Inflammatory macrophage (primary cell): ENCODE data around the gene ZNF184.

Source experiments
- DNase-seq, 2 donors: peaks; one replicate each; pipeline ENCODE4 v3.0.0-alpha.2; 2020 to 2022
- total RNA-seq, 18 experiments: gene quantifications; one replicate each; lab custom pipeline; 2026; ENCODE audit warnings: mixed read lengths in 6 of 18, inconsistent platforms in 2 of 18; lab: John Stamatoyannopoulos, UW

ZNF184 gene
- total RNA-seq = 2.1 to 16.6 (median 10.9) reads per million in 18 experiments

DNA sequence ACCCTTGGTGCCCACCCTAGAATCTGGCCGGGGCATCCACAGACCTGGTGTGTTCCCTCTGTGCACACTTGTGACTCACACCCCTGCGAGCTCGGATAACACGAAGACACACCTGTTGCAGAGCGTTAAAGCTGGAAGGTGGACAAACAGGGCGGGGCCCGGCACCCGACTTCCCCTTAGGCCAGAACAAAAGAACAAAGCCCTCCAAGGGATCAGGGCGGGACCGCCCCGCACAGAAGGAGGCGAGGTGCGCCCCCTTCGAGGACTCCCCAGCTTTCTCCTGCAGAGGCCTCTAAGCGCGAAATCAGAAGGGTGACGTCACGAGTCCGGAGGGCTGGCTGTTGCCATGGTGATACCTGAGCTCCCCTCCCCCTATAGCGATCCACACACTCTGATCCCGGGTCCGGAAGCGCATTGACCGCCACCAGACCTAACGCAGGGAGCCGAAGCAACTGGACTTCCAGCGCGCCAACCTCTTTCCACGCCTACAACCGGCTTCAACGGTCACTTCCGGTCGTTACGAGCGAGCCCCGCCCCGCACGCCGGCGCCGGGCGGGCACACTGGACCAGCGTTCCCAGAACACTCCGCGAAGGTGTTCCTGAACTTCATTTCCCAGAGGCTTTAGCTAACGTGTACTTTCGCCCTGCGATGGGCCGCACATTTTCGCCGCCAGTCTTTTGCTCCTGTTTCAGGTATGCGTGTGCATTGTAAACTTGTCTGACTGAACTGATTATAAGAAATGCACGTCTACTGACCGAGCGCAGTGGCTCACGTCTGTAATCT, at the start of gene ZNF184:
Gene ZNF184 (minus strand): TSS at position 489 of the 784 bp plus-strand sequence. CDS start 811 bp downstream, outside the sequence.
- peak; percentile 97 to 98 for DNase-seq

DNA sequence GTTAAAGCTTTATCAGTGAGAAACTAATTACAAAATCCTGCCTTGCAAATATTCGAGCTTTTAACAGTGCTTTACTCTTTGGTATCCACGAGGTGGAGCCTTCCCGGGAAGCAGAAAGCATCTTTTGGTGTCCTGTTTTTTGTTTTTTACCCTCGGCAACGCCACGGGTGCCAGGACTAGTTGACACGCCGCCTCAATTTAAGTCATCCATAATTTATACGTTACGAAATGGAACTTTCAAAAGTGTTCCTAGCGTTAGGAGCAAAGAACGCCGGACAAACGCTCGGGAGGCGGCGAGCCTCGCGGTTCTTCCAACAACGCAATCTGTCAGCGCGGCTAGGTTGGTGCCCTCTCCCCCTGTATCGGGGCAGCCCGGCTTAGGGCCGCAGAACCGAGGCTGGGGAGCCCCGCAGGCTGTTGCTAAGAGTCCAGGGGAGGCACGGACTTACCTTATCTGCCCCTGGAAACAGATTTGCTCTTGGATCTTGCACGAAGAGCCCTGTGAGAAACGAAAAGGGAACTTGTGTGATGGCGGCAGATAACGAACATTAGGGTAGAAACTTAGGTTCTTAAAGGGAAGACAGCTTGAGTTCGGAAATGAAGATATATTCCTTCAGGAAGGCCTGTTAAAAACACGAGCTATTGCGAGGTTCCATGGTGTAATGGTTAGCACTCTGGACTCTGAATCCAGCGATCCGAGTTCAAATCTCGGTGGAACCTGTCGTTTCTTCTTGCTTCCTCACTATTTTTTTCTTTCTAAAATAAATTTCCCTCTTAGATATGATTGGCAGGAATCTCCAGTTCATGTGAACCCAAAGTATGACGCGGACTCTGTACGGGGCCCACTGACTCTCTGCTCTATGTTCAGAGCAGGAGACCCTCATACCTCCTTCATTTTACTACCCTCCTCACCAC, 46.2 kb upstream of the ZNF184 start:
- DNase-seq = peak; percentile 82 to 85

DNA sequence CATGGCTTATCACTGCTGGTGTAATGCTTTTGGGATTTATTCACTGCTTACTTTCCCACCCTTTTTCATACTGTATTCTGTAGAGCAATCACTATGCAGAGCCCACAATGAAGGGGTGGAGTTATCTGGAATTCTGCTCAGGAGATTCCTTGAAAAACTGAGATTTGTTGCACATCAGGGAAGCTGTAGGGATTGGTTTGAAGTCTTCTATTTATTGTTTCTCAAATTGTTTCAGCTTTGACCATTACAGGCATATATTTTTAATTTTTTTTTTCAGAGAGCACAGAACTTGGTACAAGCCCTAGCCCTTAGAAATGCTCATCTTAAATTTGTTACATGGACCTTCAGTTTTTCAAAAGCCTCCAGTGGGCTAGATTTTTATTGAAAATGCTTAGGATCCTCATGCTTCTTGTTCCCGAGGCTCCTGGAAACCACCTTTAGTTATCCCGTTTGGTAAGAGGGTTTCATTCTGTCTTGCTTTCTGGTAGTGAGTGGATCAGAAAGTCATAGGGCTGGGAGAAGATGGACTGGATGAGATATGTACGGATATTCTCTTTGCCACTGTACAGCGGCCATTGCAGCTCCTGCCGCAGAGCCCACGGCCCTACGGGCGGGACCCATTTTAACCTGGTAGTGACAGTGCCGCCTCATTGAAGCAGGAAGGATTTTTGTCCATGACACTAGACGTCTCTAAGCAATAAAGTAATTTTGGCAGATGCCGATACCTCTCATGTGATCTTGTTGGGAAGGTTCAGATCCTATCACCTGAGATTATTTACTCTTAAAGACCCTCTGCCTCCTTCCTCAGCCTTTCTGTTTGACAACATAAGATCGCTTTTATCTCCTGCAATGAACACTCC, 45.3 kb upstream of the ZNF184 start:
- no peak for DNase-seq

DNA sequence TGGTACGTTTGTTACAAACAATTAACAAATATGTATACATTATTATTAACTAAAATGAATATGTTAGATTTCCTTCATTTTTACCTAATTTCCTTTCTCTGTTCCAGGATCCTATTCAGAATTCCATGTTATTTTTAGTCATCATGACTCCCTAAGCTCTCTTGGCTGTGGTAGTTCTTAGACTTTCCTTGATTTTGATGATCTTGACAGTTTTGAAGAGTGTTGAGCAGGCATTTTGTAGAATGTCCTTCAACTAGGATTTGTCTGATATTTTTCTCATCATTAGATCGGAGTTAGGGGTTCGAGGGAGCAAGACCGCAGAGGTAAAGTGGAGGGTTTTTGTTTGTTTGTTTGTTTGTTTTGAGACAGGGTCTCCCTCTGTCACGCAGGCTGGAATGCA, 44.3 kb upstream of the ZNF184 start:
- no peak for DNase-seq

DNA sequence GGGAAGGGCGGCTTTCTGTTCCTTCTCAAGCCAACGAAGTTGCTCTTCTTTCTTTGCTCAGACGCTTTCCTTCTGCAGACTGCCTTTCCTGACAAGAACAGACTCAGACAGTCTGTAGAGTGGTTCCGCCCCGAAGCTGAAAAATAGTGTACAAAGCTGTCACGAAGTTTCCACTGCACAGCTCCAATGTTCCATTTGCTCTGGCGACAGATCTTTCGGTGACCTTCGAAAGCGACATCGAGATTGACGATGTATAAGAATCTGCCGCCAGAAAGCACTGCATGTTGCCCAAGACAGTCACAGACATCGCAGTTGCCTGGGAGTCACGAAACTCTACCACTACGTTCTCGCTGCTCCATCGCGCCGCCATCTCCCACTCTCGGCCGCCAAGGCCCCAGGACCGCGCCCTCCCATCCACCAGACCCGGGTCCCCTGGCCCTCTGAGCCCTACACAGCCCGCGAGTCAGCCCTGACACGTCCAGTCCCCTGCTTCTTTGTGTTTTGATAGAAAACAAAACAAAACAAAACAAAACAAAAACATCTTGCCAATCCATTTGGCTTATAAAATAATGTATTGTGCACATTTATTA, 42.1 kb upstream of the ZNF184 start:
- DNase-seq = no peak

DNA sequence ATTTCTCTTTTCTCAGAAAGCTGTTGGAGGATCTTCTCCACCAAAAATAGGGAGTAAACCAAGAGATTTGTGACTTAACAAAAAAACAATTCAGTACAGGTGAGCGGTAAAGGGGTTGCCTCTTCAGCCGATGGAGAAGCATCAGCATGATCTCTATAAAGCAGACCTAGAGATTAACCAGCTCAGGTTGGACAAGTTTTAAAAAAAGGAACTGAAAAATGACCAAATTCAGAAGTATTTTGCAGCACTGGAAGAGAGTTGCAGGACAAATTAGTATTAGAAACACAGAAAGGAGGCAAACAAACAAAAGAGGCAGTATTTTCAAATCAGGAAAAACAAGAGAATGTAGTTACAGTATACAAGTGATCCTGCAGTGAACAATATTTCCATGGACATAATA, 39.6 kb upstream of the ZNF184 start:
- DNase-seq = no peak

DNA sequence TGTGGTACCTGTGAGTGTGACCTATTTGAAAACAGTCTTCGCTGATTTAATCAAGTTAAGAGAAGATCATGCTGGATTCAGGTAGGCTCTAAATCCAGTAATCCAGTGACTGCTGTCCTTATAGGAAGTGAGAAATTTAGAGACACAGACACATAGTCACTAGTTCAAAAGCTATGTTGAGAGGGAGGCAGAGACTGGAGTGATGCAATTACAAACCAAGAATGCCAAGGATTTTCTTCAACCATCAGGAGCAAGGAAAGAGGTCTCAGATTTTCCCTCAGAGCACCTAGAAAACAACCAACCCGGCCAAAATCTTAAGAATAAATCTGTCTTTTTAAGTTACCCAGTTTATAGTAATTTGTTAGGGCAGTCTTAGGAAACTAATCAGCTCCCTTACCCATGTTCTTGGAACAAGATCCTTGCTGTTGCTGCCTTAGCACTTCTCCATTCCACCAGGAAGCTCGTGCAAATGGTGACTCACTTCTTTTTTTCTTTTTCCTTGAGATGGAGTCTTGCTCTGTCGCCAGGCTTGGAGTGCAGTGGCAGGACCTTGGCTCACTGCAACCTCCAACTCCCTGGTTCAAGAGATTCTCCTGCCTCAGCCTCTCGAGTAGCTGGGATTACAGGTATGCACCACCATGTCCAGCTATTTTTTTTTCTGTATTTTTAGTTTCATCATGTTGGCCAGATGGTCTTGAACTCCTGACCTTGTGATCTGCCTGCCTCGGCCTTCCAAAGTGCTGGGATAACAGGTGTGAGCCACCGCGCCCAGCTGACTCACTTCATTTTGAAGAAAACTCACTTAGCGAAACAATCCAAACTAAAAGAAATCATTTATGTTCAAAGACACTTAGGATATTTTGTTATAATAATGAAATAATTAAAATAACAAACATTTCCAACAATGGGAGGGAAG, 34.4 kb upstream of the ZNF184 start:
- no peak for DNase-seq

DNA sequence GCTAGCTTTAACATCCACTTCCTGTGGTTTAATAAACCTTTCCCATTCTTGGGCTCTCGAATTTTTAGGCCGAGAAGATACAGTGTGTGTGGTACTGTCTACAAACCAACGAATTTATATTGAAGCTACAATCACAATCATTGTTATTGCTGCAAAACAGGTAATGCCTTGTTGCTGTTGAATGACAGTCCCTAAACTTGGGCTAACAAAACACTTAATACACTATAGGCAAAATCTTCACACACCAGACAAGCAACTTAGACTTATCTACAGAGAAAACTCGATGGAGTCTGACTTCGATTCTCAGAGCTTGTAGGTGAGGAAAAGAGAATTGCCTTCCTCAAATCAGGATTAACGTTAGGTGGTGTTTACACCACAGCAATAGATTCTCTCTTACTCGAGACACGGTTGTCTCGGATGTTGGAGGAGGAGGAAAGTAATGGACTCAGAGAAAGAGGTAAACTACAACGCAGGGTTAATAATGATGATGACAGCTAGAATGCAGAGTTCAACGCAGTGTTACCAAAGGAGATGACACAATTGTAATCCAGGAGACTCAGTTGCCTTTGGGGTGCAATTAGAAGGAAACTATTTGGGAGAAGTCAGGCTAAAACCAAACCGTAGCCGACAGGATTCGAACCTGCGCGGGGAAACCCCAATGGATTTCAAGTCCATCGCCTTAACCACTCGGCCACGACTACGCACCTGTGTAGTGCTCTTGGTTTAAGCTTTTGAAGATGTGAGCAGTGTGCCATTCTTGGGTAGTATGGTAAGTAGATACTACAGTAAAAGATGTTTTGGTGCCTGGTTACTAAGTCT, 32.5 kb upstream of the ZNF184 start:
- DNase-seq = no peak

DNA sequence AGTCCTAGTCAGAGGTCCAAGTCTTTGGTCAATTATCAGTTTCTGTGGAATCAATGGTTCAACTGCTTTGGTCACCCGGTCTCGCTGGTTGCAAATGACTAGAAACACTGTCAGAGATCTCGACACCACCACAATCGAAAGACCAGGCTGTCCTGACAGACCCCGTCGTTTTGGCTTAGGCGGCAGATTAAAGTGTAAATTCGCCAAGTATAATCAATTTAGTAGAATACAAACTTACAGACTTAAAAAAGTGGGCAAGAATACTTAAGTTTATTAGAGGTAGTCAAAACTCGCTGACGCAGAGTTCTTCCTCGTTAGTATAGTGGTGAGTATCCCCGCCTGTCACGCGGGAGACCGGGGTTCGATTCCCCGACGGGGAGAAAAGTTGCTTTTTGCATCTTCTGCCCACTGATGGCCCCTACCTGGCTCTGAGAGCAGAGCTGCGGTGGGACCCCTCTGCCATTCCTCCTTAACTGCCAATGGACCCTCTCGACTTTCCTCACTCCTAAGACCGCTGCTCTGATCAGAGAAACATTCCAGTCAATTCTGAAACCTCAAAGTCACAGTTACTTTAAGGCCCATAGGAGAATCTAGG, 30.6 kb upstream of the ZNF184 start:
- peak; percentile 72 to 75 for DNase-seq

DNA sequence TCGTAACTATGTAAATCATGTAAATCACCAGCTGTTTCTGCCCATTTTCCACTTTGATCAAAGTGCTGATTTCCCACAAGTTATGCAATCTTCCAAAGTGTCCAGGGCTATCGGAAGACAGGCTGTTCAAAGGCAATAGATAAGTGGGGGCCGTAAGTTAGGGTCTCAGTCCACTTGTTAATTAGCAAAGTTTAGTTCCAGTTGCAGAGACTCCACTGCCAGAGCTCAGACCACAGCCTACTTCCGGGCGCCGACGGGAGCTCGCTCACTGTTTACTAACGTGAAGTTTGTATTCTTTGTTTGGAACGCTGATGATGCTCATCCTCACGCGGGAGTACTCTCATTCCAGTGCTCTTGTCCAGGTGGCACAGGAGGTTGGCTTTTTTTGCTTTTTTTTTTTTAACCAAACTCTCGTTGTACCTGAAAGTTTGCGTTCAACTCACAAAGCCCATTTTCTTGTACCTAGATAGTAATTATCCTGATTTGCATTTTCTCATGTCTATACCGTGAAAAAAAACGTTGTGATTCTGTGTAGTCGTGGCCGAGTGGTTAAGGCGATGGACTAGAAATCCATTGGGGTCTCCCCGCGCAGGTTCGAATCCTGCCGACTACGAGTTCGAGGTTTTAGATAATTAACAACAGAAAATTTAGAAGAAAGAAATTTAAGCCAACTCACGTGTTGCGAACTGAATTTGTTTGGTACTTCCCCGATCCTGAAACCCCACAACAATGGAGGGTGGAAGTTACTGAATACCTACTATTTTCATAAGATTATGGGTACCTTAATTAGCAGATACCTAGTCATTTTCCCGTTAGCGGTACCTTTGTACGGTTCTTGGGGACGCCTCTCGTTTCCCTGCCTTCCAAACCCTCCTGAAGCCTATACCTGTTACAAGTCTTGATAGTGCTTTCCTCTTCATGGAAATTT, 29.9 kb upstream of the ZNF184 start:
- DNase-seq = peak; percentile 23 to 55

DNA sequence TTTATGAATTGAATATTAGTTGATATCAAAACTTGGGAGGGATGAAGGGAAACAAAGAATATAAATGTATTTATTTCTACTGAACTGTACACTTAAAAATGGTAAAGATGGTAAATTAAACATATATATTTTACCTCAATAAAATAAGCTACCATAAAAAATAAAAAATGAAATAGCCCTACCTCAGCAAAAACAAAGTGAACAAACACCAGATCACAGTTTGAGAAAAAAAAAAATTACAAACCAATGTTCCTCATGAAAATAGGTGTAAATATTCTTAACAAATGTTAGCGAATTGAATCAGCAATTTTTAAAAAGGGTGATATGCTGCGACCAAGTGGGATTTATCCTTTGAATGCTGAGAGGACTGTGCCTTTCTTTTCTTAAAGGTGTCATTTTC, 28.3 kb upstream of the ZNF184 start:
- DNase-seq = no peak

DNA sequence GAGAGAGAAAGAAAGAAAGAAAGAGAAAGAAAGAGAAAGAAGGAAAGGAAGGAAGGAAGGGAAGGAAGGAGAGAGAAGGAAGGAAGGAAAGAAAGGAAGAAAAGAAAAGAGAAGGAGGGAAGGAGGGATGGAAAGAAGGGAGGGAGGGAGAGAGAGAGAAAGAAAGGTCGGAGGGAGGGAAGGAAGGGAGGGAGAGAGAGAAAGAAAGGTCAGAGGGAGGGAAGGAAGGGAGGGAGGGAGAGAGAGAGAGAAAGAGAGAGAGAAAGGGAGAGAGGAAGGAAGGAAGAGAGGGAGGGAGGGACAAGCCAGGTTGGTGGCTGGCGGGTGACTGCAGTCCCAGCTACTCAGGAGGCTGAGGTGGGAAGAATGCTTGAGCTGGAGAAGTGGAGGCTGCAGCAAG, 27.3 kb upstream of the ZNF184 start:
- DNase-seq = no peak

DNA sequence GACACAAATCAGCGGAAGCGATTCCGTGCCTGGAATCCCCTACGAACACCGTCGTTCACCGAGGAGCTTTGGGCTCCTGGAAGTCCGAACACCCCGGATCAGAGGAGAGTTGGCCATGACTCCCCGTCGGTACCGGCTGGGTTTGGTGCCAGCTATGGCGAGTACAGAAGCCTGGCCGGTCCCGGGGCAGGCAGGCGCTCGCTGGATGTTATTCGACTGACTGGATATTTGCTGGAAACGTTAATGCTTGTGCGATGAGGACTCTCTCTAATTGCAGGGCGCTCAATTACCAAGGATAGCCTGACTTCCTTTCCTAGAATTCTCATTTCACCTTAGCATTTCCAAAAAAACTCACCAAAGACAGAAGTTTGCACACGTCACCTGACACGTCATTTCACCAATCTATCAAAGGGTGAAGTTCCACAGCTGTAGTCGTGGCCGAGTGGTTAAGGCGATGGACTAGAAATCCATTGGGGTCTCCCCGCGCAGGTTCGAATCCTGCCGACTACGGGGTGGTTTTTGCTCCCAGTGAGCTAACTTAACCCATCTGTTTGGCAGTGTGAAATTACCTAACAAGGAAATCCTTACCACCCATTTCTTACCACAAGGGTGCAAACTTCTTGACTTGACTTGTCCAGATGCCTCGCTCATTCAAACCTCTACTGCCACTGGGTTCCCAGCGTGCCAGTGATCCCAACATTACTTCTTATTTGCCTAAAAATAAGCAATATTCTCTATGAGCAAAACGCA, 22.7 kb upstream of the ZNF184 start:
- DNase-seq = peak; percentile 49 to 55

DNA sequence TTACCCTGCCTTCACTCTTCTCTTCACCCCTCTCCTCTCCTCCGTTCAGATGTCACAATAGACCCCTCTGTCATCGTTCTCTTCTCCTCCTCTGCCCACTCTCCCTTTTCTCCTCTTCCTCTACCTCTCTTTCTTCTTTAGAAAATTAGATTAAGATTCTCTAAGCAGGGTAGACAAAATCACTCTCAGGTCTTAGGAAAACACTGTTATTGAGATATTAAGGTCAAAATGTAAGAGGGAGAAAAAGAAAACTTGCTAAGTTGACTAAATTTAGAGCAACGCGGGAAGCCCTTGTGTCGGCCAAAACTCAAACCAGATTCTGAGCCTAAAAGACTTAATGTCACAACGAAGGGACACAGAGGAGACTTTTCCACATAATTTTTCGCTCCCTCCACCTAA, 22.1 kb upstream of the ZNF184 start:
- DNase-seq = no peak

DNA sequence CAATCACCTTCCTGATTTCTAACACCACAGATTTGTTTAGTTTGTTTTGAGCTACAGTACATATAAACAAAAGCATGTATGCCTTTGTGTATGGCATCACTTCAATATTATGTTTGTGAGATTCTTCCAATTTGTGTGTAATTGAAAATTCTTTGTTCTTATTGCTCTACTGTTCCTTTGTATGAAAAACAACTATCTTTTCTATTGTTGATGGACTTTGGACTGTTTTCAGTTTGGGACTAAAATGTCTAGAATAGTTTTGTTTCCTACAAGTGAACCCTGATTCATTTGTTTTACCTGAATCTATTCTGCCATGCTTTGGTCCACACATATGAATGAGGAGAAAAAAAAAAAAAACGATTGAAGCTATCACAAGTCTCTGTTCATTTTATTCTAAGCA, 21.2 kb upstream of the ZNF184 start:
- DNase-seq = no peak

DNA sequence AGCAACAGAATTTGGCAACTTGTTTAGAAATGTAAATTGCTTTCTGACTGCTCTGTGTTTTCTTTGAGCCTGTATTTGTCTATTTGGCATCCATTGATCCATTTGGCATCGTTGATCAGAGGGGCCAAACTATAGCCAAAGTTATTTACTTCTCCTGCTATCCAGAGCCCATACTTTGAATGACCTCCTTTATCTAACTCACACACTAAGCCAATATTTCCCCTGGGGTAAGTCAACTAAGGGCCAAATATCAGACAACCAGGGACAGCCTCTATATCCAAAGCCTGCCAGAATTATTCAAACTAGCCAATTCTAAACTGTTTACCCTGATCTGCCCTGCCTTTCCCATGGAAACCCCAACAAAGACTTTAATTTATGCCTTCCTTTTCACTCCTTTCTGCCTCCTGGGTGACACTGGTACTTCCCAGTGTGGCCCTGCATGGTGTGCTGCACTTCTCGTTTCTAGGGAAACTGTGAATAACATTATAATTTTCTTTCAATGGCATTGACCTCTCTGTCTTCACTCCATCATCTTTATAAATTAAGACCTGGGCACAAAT, 19.8 kb upstream of the ZNF184 start:
- DNase-seq = no peak
